ENCODE data around the gene MLXIP.

DNA sequence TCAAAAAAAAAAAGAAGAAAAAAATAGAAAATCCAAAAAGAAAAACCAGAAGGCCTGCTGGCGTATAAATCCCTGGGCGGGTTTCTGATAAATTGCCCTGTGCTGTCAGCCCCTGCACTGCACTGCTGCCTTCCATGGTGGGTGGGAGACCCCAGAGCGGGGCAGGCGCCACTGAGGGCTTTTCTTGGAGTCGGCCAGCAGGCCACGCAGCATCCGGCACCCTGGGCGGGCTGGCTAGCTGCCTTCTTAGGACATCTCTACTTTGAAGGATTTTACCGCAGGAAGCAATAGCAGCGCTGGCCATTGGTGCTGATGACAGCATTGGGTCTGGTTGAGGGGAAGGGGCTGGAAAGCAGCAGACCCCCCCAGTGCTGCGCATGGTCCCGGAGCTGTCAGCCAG lies 66.3 kb downstream of the MLXIP start:
- TF ChIP-seq MEIS2 (IDR thresholded peaks at IDR 0.05; ENCODE audit: partially characterized antibody) (no peak), ZNF77 (CRISPR knock-in tag; IDR thresholded peaks at IDR 0.05) (no peak), NR2C1 (IDR thresholded peaks at IDR 0.05) (no peak), NR2C1 (tag; IDR thresholded peaks at IDR 0.05) (no peak), SRSF1 (IDR thresholded peaks at IDR 0.05; ENCODE audit: low read depth, low read length) (no peak), POU5F1 (IDR thresholded peaks at IDR 0.05; ENCODE audit: borderline replicate concordance, low read depth, low read length, partially characterized antibody) (no peak), ZSCAN29 (IDR thresholded peaks at IDR 0.05) (no peak), POLR2AphosphoS5 (IDR thresholded peaks at IDR 0.05; ENCODE audit: control insufficient read depth, insufficient read depth, low read depth, low read length) (0 out of 2 replicates have a peak, but pooled peaks have one; percentile 9), CHD2 (IDR thresholded peaks at IDR 0.05; ENCODE audit: low read depth, low read length) (no peak), CCAR2 (IDR thresholded peaks at IDR 0.05; ENCODE audit: low read depth, low read length) (no peak), MAZ (CRISPR knock-in tag; conservative IDR thresholded peaks at IDR 0.05 in 1 of 2, IDR thresholded peaks at IDR 0.05 in 1 of 2) (no peak), TEAD2 (tag; IDR thresholded peaks at IDR 0.05) (no peak), SREBF2 (CRISPR knock-in tag; IDR thresholded peaks at IDR 0.05) (no peak), ZNF174 (CRISPR knock-in tag; IDR thresholded peaks at IDR 0.05) (no peak)
- TF ChIP-seq, protein P1, sequence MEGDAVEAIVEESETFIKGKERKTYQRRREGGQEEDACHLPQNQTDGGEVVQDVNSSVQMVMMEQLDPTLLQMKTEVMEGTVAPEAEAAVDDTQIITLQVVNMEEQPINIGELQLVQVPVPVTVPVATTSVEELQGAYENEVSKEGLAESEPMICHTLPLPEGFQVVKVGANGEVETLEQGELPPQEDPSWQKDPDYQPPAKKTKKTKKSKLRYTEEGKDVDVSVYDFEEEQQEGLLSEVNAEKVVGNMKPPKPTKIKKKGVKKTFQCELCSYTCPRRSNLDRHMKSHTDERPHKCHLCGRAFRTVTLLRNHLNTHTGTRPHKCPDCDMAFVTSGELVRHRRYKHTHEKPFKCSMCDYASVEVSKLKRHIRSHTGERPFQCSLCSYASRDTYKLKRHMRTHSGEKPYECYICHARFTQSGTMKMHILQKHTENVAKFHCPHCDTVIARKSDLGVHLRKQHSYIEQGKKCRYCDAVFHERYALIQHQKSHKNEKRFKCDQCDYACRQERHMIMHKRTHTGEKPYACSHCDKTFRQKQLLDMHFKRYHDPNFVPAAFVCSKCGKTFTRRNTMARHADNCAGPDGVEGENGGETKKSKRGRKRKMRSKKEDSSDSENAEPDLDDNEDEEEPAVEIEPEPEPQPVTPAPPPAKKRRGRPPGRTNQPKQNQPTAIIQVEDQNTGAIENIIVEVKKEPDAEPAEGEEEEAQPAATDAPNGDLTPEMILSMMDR (IDR thresholded peaks at IDR 0.05 in 2 of 3, conservative IDR thresholded peaks at IDR 0.05 in 1 of 3; ENCODE audit: insufficient read depth in 2 of 3, low read depth in 1 of 3, low read length in 3 of 3): no peak

All from K562 (cell line).